Body of pancreas (tissue), 4 donors: ENCODE data around the gene GUSB.

Experiments used
- CTCF ChIP-seq, 7 experiments: fragments of 450-650 bp in 4 of 7; fragments of 200-600 bp in 3 of 7; sonication (generic) in 3 of 7; IDR thresholded peaks; one replicate each; pipeline ENCODE4 v1.5.1; 2016 to 2019; ENCODE audit warnings: antibody characterized with exemption in 7 of 7
- POLR2A ChIP-seq, 3 donors: fragments of 450-650 bp; IDR thresholded peaks; one replicate each; pipeline ENCODE4 v1.6.1; 2016; ENCODE audit warnings: antibody characterized with exemption in 3 of 3, mild to moderate bottlenecking in 2 of 3

DNA sequence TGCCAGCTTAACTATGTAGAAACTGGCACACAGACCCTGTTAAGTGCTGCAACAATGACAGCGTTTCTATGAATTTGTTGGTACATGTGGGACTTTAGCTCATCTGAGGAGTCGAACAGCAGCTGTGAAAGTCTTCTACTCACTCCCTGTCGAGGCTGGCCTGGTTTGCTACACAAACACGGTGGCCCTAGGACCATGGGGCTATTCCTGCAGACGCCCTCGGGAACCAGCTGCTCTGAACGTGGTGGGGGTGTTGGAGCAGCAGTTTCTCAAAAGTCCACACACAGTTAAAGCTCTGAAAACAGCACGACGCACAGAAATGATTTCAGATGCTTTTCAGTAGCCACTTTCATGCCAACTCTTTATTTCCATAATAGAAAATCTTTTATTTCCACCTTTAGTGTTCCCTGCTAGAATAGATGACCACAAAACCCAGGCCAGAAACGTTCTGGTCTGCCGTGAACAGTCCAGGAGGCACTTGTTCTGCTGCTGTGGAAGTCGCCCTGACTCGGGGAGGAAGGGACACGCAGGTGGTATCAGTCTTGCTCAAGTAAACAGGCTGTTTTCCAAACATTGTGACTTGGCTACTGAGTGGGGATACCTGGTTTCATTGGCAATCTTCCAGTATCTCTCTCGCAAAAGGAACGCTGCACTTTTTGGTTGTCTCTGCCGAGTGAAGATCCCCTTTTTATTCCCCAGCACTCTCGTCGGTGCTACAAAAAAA is 21.5 kb downstream of the GUSB start:
- TF ChIP-seq CTCF (IDR thresholded peaks at IDR 0.05) (no peak), POLR2A (IDR thresholded peaks at IDR 0.05) (no peak)
